Measurements from ENCODE around the gene DSG2.

GRCh38 chr18:31484461-31484860, 13.5 kb upstream of the DSG2 start:
- TF ChIP-seq GATA3 (IDR thresholded peaks at IDR 0.05; ENCODE audit: low read depth, low read length) (no peak), GATA2 (IDR thresholded peaks at IDR 0.05; ENCODE audit: low read depth, low read length) (no peak)
